NCI-H2081 (cell line): Measurements from ENCODE around the gene SSNA1.

Experiments used
- DNase-seq, 2 experiments: peaks; one replicate each; lab custom pipeline; 2025; lab: John Stamatoyannopoulos, UW

SSNA1 gene

GRCh38 chr9:137188490-137189296 lies at the start of gene SSNA1, which contains the start of gene ANAPC2:
TSS of gene SSNA1 (plus strand) at chr9:137188676. CDS start at chr9:137188727, 51 bp downstream.
TSS of gene ANAPC2 (minus strand) at chr9:137188560. CDS start at chr9:137188532, 28 bp downstream.
- DNase-seq: peak; percentile 92 to 93

- DNase-seq: no peak
Measured at GRCh38 chr9:137138722-137139467, 49.6 kb upstream of the SSNA1 start, which contains the start of gene GRIN1. TSS of gene GRIN1 (plus strand) at chr9:137139154. CDS start at chr9:137139487, 333 bp downstream.

- no peak for DNase-seq
Measured at GRCh38 chr9:137139468-137140150, 48.9 kb upstream of the SSNA1 start.

- DNase-seq: no peak
Measured at GRCh38 chr9:137140151-137141012, 48.1 kb upstream of the SSNA1 start.

- no peak for DNase-seq
Measured at GRCh38 chr9:137141050-137141810, 47.2 kb upstream of the SSNA1 start.

GRCh38 chr9:137141976-137142936 lies 46.2 kb upstream of the SSNA1 start:
- DNase-seq: no peak

GRCh38 chr9:137143459-137143858 lies 45.0 kb upstream of the SSNA1 start:
- no peak for DNase-seq

GRCh38 chr9:137145731-137146526 lies 42.5 kb upstream of the SSNA1 start:
- DNase-seq: no peak

GRCh38 chr9:137146527-137146918 lies 42.0 kb upstream of the SSNA1 start:
- no peak for DNase-seq

- DNase-seq: no peak
Measured at GRCh38 chr9:137147091-137147792, 41.2 kb upstream of the SSNA1 start.

- no peak for DNase-seq
Measured at GRCh38 chr9:137147793-137148160, 40.7 kb upstream of the SSNA1 start.

- no peak for DNase-seq
Measured at GRCh38 chr9:137148242-137148641, 40.2 kb upstream of the SSNA1 start.

GRCh38 chr9:137148661-137149060 lies 39.8 kb upstream of the SSNA1 start:
- no peak for DNase-seq

- no peak for DNase-seq
Measured at GRCh38 chr9:137149363-137149762, 39.1 kb upstream of the SSNA1 start.

- peak in 1 of 2 experiments; percentile 77 for DNase-seq
Measured at GRCh38 chr9:137149942-137150616, 38.4 kb upstream of the SSNA1 start.

- DNase-seq: peak; percentile 41 to 79
Measured at GRCh38 chr9:137150617-137151457, 37.6 kb upstream of the SSNA1 start.
